Brain microvascular endothelial cell (primary cell): ENCODE results near the gene FAM9C.
"Not testable (repeated sequence)": the region's sequence is repeated elsewhere in the genome, so short reads cannot be mapped to it uniquely, and the experiment has no call there.

Experiments
- DNase-seq: peaks from one replicate; pipeline ENCODE4 v3.0.0-alpha.2; 2020
- H3K27ac ChIP-seq: fragments of 250-450 bp; sonication (Bioruptor Pico); 2 replicates; pipeline ENCODE4 v1.5.1; 2020; ENCODE audit warnings: mild to moderate bottlenecking, moderate library complexity
- H3K27me3 ChIP-seq: fragments of 250-450 bp; sonication (Bioruptor Pico); replicated peaks from 2 replicates; pipeline ENCODE4 v1.5.1; 2020; ENCODE audit warnings: mild to moderate bottlenecking
- H3K36me3 ChIP-seq: fragments of 250-450 bp; sonication (Bioruptor Pico); replicated peaks from 2 replicates; pipeline ENCODE4 v1.5.1; 2020; ENCODE audit warnings: mild to moderate bottlenecking
- H3K4me3 ChIP-seq: 2 replicates; pipeline ENCODE4 v1.5.1; 2011; ENCODE audit warnings: low read depth, mild to moderate bottlenecking, control low read depth, low read length, moderate library complexity
- in situ Hi-C: cut with HindIII; loops from 2 replicates; pipeline ENCODE4 v1.10.0; 2017; ENCODE audit warnings: low sequenced_read_pairs, low pct_ligation_motif_present
- TF ChIP-seq, protein P1 (sequence below): IDR thresholded peaks from 2 replicates; pipeline ENCODE4 v1.5.1; 2011; ENCODE audit warnings: low read depth, mild to moderate bottlenecking, moderate library complexity, low read length, control low read depth, inconsistent platforms; ENCODE audit errors: missing control alignments

The FAM9C gene

DNA sequence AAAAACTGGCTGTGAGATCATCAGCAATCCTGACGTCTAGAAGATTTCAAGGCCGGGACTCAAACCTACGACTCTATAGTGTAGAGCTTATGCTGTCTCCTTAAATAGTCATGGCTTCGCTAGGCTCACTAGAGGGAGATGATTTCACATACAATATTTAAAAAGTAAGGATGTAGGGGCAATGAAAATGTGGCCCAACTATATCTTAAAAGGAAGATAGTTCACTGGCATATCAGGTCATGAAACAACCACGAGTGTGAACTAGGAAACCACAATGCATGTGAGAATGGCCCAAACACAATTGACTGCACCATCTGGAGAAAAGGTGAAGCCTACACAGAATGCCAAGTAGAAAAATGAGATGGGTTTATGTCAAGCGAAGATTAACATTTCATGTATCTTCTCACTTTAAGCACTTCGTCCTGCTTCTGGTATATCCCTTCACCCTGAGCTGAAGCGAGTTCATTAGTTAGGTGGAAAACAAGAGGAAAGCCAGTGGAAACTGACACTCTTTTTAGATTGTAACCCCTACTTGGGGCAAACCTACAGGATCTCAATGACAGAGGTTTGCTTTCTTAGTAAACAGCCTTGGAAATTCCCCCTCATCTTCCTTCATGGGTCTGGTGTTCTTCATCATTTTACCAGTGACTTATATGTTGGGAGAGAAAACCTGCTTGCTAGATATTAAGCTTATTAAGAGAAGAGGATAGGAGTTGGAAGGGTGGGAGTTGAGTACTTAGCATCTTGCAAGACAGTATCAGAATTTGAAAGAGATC is 17.4 kb downstream of the FAM9C start:
- Histone ChIP-seq H3K27me3 (no peaks in the 10 kb centered on the region), H3K27ac (no peak overlapping the region), H3K4me3 (no peak overlapping the region), H3K36me3 (no peaks in the 10 kb centered on the region)
- TF ChIP-seq, protein P1, sequence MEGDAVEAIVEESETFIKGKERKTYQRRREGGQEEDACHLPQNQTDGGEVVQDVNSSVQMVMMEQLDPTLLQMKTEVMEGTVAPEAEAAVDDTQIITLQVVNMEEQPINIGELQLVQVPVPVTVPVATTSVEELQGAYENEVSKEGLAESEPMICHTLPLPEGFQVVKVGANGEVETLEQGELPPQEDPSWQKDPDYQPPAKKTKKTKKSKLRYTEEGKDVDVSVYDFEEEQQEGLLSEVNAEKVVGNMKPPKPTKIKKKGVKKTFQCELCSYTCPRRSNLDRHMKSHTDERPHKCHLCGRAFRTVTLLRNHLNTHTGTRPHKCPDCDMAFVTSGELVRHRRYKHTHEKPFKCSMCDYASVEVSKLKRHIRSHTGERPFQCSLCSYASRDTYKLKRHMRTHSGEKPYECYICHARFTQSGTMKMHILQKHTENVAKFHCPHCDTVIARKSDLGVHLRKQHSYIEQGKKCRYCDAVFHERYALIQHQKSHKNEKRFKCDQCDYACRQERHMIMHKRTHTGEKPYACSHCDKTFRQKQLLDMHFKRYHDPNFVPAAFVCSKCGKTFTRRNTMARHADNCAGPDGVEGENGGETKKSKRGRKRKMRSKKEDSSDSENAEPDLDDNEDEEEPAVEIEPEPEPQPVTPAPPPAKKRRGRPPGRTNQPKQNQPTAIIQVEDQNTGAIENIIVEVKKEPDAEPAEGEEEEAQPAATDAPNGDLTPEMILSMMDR: no peak
- in situ Hi-C loops: no loop called here
- no peak for DNase-seq

DNA sequence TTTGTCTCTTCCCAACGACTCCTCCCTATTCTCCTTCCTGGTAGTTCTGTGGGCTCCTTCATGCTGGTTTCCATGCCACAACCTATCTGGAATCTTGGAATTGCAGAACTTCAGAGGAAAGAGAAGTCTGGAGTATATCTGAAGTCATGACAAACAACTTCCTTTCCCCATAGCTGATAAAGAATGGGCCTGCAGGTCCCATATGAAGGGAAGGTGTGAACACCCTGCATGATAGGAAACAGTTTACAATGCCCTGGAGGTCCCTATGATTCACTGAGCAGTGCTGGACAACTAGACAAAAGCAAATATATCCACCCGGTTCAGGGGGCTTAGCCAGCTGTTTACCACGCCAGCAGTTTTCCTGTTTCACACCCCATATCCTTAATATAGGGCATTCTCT is 19.4 kb downstream of the FAM9C start:
- Histone ChIP-seq H3K27ac (no peak overlapping the region), H3K36me3 (no peaks in the 10 kb centered on the region), H3K4me3 (no peak overlapping the region), H3K27me3 (no peaks in the 10 kb centered on the region)
- no peak for DNase-seq
- TF ChIP-seq, protein P1: no peak
- in situ Hi-C loops: no loop called here

- no peaks in the 10 kb centered on the region for H3K36me3 ChIP-seq
- no peak overlapping the region for H3K27ac ChIP-seq
- H3K27me3 ChIP-seq: no peaks in the 10 kb centered on the region
- H3K4me3 ChIP-seq: no peak overlapping the region
- in situ Hi-C loops: no loop called here
- DNase-seq: no peak
- TF ChIP-seq, protein P1: no peak
These were observed 20.4 kb downstream of the FAM9C start for GRCh38 chrX:13023979-13024378.

- H3K27me3 ChIP-seq: no peaks in the 10 kb centered on the region
- DNase-seq: no peak
- TF ChIP-seq, protein P1: no peak
- H3K4me3 ChIP-seq: no peak overlapping the region
- in situ Hi-C loops: no loop called here
- no peaks in the 10 kb centered on the region for H3K36me3 ChIP-seq
- peak overlapping the region; percentile 38 for H3K27ac ChIP-seq
These were observed 20.9 kb downstream of the FAM9C start for GRCh38 chrX:13023567-13023966.

GRCh38 chrX:13022926-13023325 is 21.5 kb downstream of the FAM9C start:
- TF ChIP-seq, protein P1: no peak
- Histone ChIP-seq H3K27me3 (no peaks in the 10 kb centered on the region), H3K36me3 (no peaks in the 10 kb centered on the region), H3K4me3 (no peak overlapping the region), H3K27ac (peak overlapping the region; percentile 50)
- in situ Hi-C loops: no loop called here
- no peak for DNase-seq

- H3K36me3 ChIP-seq, H3K27ac ChIP-seq, H3K27me3 ChIP-seq, DNase-seq, H3K4me3 ChIP-seq, in situ Hi-C loops: not testable (repeated sequence)
These were observed 27.7 kb downstream of the FAM9C start for GRCh38 chrX:13016731-13017130.
